IMR-90 (cell line): Measurements from ENCODE around the gene SLC5A3. TPM values are rescaled to one million over a fixed set of nuclear protein-coding genes. Genes with fewer than 3 reads are reported as not detected.

ENCODE experiments used
- ATAC-seq: fragments of 200-7000 bp; cut with Tn5 transposase; 2 replicates; pipeline ENCODE4 v1.9.1; 2020; ENCODE audit warnings: low read depth, mild to moderate bottlenecking, moderate library complexity
- BruUV-seq: library from RNA; stranded (reverse); fragments of 400-500 nt; replicated peaks from 2 replicates; lab custom pipeline; 2021; lab: Mats Ljungman, UMichigan
- CTCF ChIA-PET: fragments of 300-600 bp; formaldehyde crosslinking; extraction: SDS; loops from one replicate; lab custom pipeline; 2021; ENCODE audit warnings: antibody characterized with exemption; lab: Yijun Ruan, JAX
- POLR2A ChIA-PET: fragments of 300-600 bp; sonication (Branson Sonifier 250); formaldehyde crosslinking; loops from one replicate; lab custom pipeline; 2022; ENCODE audit warnings: antibody characterized with exemption; ENCODE audit not compliant: unreplicated experiment; lab: Charles Lee
- DNase-seq: peaks from one replicate; pipeline ENCODE4 v3.0.0; 2013
- H2AFZ ChIP-seq: replicated peaks from 2 replicates; pipeline ENCODE3; 2013; ENCODE audit warnings: low read length, mild to moderate bottlenecking; ENCODE audit not compliant: poor library complexity
- H2AK5ac ChIP-seq: 2 replicates; pipeline ENCODE4 v1.6.1; 2013; ENCODE audit warnings: low read depth, low read length, inconsistent platforms
- H2AK9ac ChIP-seq: replicated peaks from 2 replicates; pipeline ENCODE3; 2013; ENCODE audit warnings: mild to moderate bottlenecking, low read depth, low read length, moderate library complexity; ENCODE audit not compliant: poor library complexity
- H2BK120ac ChIP-seq: 2 replicates; pipeline ENCODE4 v1.6.1; 2013; ENCODE audit warnings: low read depth, low read length, inconsistent platforms
- H2BK15ac ChIP-seq: 3 replicates; pipeline ENCODE4 v1.6.1; 2013; ENCODE audit warnings: low read depth, low read length, inconsistent platforms
- H2BK20ac ChIP-seq: 2 replicates; pipeline ENCODE4 v1.6.1; 2013; ENCODE audit warnings: low read depth, mild to moderate bottlenecking, inconsistent platforms, low read length, moderate library complexity
- H2BK5ac ChIP-seq: 2 replicates; pipeline ENCODE4 v1.6.1; 2013; ENCODE audit warnings: mild to moderate bottlenecking, low read depth, low read length, inconsistent platforms; ENCODE audit not compliant: poor library complexity, severe bottlenecking
- H3K14ac ChIP-seq: replicated peaks from 2 replicates; pipeline ENCODE4 v1.6.1; 2013; ENCODE audit warnings: low read depth, low read length, inconsistent platforms
- H3K18ac ChIP-seq: 2 replicates; pipeline ENCODE4 v1.6.1; 2013; ENCODE audit warnings: low read depth, low read length, control low read depth
- H3K23ac ChIP-seq: 2 replicates; pipeline ENCODE4 v1.6.1; 2013; ENCODE audit warnings: low read depth, low read length, inconsistent platforms
- H3K27ac ChIP-seq: 2 replicates; pipeline ENCODE4 v1.5.1; 2013; ENCODE audit warnings: mild to moderate bottlenecking, control low read depth, low read length; ENCODE audit not compliant: insufficient read depth
- H3K27me3 ChIP-seq: 2 replicates; pipeline ENCODE4 v1.6.1; 2013; ENCODE audit warnings: low read length; ENCODE audit not compliant: control insufficient read depth, insufficient read depth
- H3K36me3 ChIP-seq: 2 replicates; pipeline ENCODE4 v1.6.1; 2013; ENCODE audit warnings: low read length, mixed read lengths; ENCODE audit not compliant: control insufficient read depth, insufficient read depth
- H3K4ac ChIP-seq: 2 replicates; pipeline ENCODE4 v1.6.1; 2013; ENCODE audit warnings: low read depth, low read length, inconsistent platforms
- H3K4me1 ChIP-seq: 2 replicates; pipeline ENCODE4 v1.6.1; 2013; ENCODE audit warnings: low read length, mixed read lengths; ENCODE audit not compliant: control insufficient read depth, insufficient read depth
- H3K4me2 ChIP-seq: 2 replicates; pipeline ENCODE4 v1.6.1; 2013; ENCODE audit warnings: low read depth, mild to moderate bottlenecking, control low read depth, low read length, moderate library complexity
- H3K4me3 ChIP-seq: 2 replicates; pipeline ENCODE4 v1.5.1; 2013; ENCODE audit warnings: low read depth, mild to moderate bottlenecking, control low read depth, low read length, moderate library complexity; ENCODE audit not compliant: insufficient read depth
- H3K56ac ChIP-seq: 2 replicates; pipeline ENCODE4 v1.6.1; 2013; ENCODE audit warnings: low read length, inconsistent platforms; ENCODE audit not compliant: insufficient read depth; ENCODE audit errors: extremely low read depth
- H3K79me1 ChIP-seq, 2 experiments: 2 replicates each; pipeline ENCODE4 v1.6.1; 2013; ENCODE audit warnings: low read length in 2 of 2, inconsistent platforms in 1 of 2, low read depth in 1 of 2
- H3K9ac ChIP-seq: 2 replicates; pipeline ENCODE4 v1.6.1; 2013; ENCODE audit warnings: low read depth, low read length, control low read depth
- H3K9me1 ChIP-seq: 2 replicates; pipeline ENCODE4 v1.6.1; 2013; ENCODE audit warnings: low read length, inconsistent platforms; ENCODE audit not compliant: insufficient read depth
- H3K9me3 ChIP-seq: 2 replicates; pipeline ENCODE4 v1.6.1; 2013; ENCODE audit warnings: low read length; ENCODE audit not compliant: control insufficient read depth, insufficient read depth
- H4K20me1 ChIP-seq: 2 replicates; pipeline ENCODE4 v1.6.1; 2013; ENCODE audit warnings: low read length, inconsistent platforms; ENCODE audit not compliant: insufficient read depth
- H4K5ac ChIP-seq: 2 replicates; pipeline ENCODE4 v1.6.1; 2013; ENCODE audit warnings: mild to moderate bottlenecking, low read depth, low read length, control low read depth
- H4K8ac ChIP-seq, 2 experiments: 2 replicates each; pipeline ENCODE4 v1.6.1; 2013; ENCODE audit warnings: low read depth in 2 of 2, low read length in 2 of 2, control low read depth in 1 of 2, inconsistent platforms in 1 of 2
- H4K91ac ChIP-seq: 2 replicates; pipeline ENCODE4 v1.6.1; 2013; ENCODE audit warnings: low read depth, low read length, inconsistent platforms; ENCODE audit not compliant: insufficient read depth
- BHLHE40 ChIP-seq: fragments of 150-350 bp; IDR thresholded peaks from 2 replicates; pipeline ENCODE4 v1.6.1; 2016; ENCODE audit warnings: mild to moderate bottlenecking, low read depth, low read length
- CEBPB ChIP-seq: IDR thresholded peaks from 2 replicates; pipeline ENCODE4 v1.6.1; 2012; ENCODE audit warnings: low read depth, low read length, improper control_type of control experiment
- CHD1 ChIP-seq: IDR thresholded peaks from 2 replicates; pipeline ENCODE4 v1.6.1; 2012; ENCODE audit warnings: low read depth, low read length, improper control_type of control experiment
- CTCF ChIP-seq: conservative IDR thresholded peaks from 2 replicates; pipeline ENCODE4 v1.5.1; 2012; ENCODE audit warnings: mild to moderate bottlenecking, low read depth, low read length, improper control_type of control experiment
- ELK1 ChIP-seq: fragments of 150-350 bp; IDR thresholded peaks from 2 replicates; pipeline ENCODE4 v1.6.1; 2016; ENCODE audit warnings: low read depth, mild to moderate bottlenecking, low read length, moderate library complexity, borderline replicate concordance
- FOS ChIP-seq: fragments of 150-350 bp; IDR thresholded peaks from 2 replicates; pipeline ENCODE4 v1.6.1; 2016; ENCODE audit warnings: low read depth, low read length
- MAFK ChIP-seq: IDR thresholded peaks from 2 replicates; pipeline ENCODE4 v1.6.1; 2012; ENCODE audit warnings: low read depth, low read length, improper control_type of control experiment
- MAZ ChIP-seq: IDR thresholded peaks from 2 replicates; pipeline ENCODE4 v1.6.1; 2012; ENCODE audit warnings: low read depth, mild to moderate bottlenecking, low read length, improper control_type of control experiment, moderate library complexity, borderline replicate concordance
- MXI1 ChIP-seq: IDR thresholded peaks from 2 replicates; pipeline ENCODE4 v1.6.1; 2012; ENCODE audit warnings: low read depth, mild to moderate bottlenecking, low read length, moderate library complexity, borderline replicate concordance
- NFE2L2 ChIP-seq: fragments of 150-350 bp; IDR thresholded peaks from 2 replicates; pipeline ENCODE4 v1.6.1; 2016; ENCODE audit warnings: low read depth, mild to moderate bottlenecking, low read length
- POLR2A ChIP-seq: IDR thresholded peaks from 2 replicates; pipeline ENCODE4 v1.6.1; 2012; ENCODE audit warnings: mild to moderate bottlenecking, low read depth, low read length
- RAD21 ChIP-seq: IDR thresholded peaks from 2 replicates; pipeline ENCODE4 v1.6.1; 2012; ENCODE audit warnings: low read length, improper control_type of control experiment
- RCOR1 ChIP-seq: IDR thresholded peaks from 2 replicates; pipeline ENCODE4 v1.6.1; 2012; ENCODE audit warnings: mild to moderate bottlenecking, low read length, improper control_type of control experiment; ENCODE audit not compliant: insufficient replicate concordance
- RFX5 ChIP-seq: IDR thresholded peaks from 2 replicates; pipeline ENCODE4 v1.8.0; 2012; ENCODE audit warnings: low read depth, mild to moderate bottlenecking, low read length, moderate library complexity
- SMC3 ChIP-seq: fragments of 150-350 bp; IDR thresholded peaks from 2 replicates; pipeline ENCODE4 v1.6.1; 2016; ENCODE audit warnings: low read depth, mild to moderate bottlenecking, antibody characterized with exemption, low read length, moderate library complexity
- USF2 ChIP-seq: fragments of 150-350 bp; IDR thresholded peaks from 2 replicates; pipeline ENCODE4 v1.6.1; 2017; ENCODE audit warnings: mild to moderate bottlenecking, antibody characterized with exemption, low read length, low read depth
- WGBS, 2 experiments: methylation state at CpG; one replicate each; pipeline versions ENCODE4 v1.1.5 to v1.1.7; 2013; ENCODE audit warnings: missing lambda C conversion rate in 2 of 2; ENCODE audit not compliant: insufficient read length in 1 of 2; ENCODE audit errors: extremely low coverage in 2 of 2; 5-methylcytosine and 5-hydroxymethylcytosine counted together
- dilution Hi-C: fragments of 300-500 bp; cut with HindIII; formaldehyde crosslinking; loops from one replicate; pipeline ENCODE4 v1.14.3; 2018; ENCODE audit warnings: low sequenced_read_pairs; ENCODE audit not compliant: unreplicated experiment
- in situ Hi-C: fragments of 300-500 bp; cut with MboI; formaldehyde crosslinking; loops from 3 replicates; pipeline ENCODE4 v1.14.3; 2019; ENCODE audit warnings: low sequenced_read_pairs, inconsistent platforms, mixed read lengths
- intact Hi-C: fragments of 100-400 bp; cut with micrococcal nuclease; formaldehyde crosslinking; loops from 2 replicates; pipeline ENCODE4 v1.10.0; 2022
- polyA plus RNA-seq, 3 experiments: library from polyadenylated mRNA; depleted of rRNA; stranded (reverse); fragments of >200 nt; gene quantifications; 2 replicates each; pipeline ENCODE4 v1.2.3, GENCODE V29; 2012; ENCODE audit warnings: low replicate concordance in 1 of 3
- total RNA-seq: library from RNA; depleted of rRNA; stranded (reverse); fragments of >200 nt; gene quantifications from 2 replicates; pipeline ENCODE4 v1.2.3, GENCODE V29; 2012

The SLC5A3 gene
- total and polyA plus RNA-seq, 2 of the 4 experiments (the other 2 are of a cell fraction): 1.8 to 9.9 TPM

GRCh38 chr21:34091032-34091431 is 17.7 kb downstream of the SLC5A3 start:
- in situ Hi-C loops (loop anchor here (5.0 kb wide), 1 partner anchor 169 kb away; no protein-coding TSS in a partner anchor), intact Hi-C loops (no loop called here), dilution Hi-C loops (no loop called here)
- POLR2A ChIA-PET: no interaction called here
- no peak overlapping the region for H2AK5ac ChIP-seq
- H3K9me3 ChIP-seq: no peaks in the 10 kb centered on the region
- 100% methylated on average over 1 of the region's 4 CpGs; no CpG with 5 or more reads in 1 of the 2 experiments for WGBS, 2 experiments
- H4K91ac ChIP-seq: no peak overlapping the region
- no peak overlapping the region for H2BK15ac ChIP-seq
- CTCF ChIA-PET: interaction anchor here (0.5 kb wide), 1 partner anchor 159 kb away, joined by 3 read pairs; no protein-coding TSS in a partner anchor
- H3K14ac ChIP-seq: no peak overlapping the region
- no peak overlapping the region for H3K23ac ChIP-seq
- ATAC-seq (no peak), DNase-seq (no peak)
- H2AFZ ChIP-seq: no peak overlapping the region
- no peak overlapping the region for H3K4ac ChIP-seq
- H3K36me3 ChIP-seq: peaks cover 5% of the 10 kb centered on the region
- no peak overlapping the region for H2BK20ac ChIP-seq
- H3K9ac ChIP-seq: no peak overlapping the region
- no peak overlapping the region for H2BK5ac ChIP-seq
- peaks cover 24% of the 10 kb centered on the region for H4K20me1 ChIP-seq
- H3K27ac ChIP-seq: no peak overlapping the region
- peaks cover 17% of the 10 kb centered on the region for H3K9me1 ChIP-seq
- no peak overlapping the region for H3K56ac ChIP-seq
- no peak overlapping the region for H2AK9ac ChIP-seq
- no peak overlapping the region for H3K4me3 ChIP-seq
- no peak overlapping the region for H3K4me2 ChIP-seq
- H3K18ac ChIP-seq: no peak overlapping the region
- H3K4me1 ChIP-seq: peaks cover 5% of the 10 kb centered on the region
- H4K5ac ChIP-seq: no peak overlapping the region
- peaks cover 37 to 66% of the 10 kb centered on the region in 2 experiments for H3K79me1 ChIP-seq
- TF ChIP-seq MXI1 (no peak), POLR2A (no peak), CTCF (no peak), MAFK (no peak), RCOR1 (no peak), RAD21 (no peak), CHD1 (no peak), SMC3 (no peak), RFX5 (no peak), ELK1 (no peak), CEBPB (no peak), MAZ (no peak), NFE2L2 (no peak), FOS (no peak), USF2 (no peak), BHLHE40 (no peak)
- H3K27me3 ChIP-seq: no peaks in the 10 kb centered on the region
- no peak overlapping the region for H2BK120ac ChIP-seq
- BruUV-seq: no TSS peak
- no peak overlapping the region for H4K8ac ChIP-seq
